ENCODE results near the gene TSC22D4.

Gene TSC22D4

GRCh38 chr7:100492738-100493475 is 13.9 kb upstream of the TSC22D4 start:
- DNase-seq: no peak

GRCh38 chr7:100491192-100491578 is 12.2 kb upstream of the TSC22D4 start:
- DNase-seq: no peak

- no peak for DNase-seq
Observed at GRCh38 chr7:100490483-100491191, 11.6 kb upstream of the TSC22D4 start.

- DNase-seq: peak; percentile 57 to 67
Observed at GRCh38 chr7:100489824-100490223, 10.8 kb upstream of the TSC22D4 start.

GRCh38 chr7:100489121-100489520 is 10.1 kb upstream of the TSC22D4 start:
- DNase-seq: no peak

- DNase-seq: no peak
Observed at GRCh38 chr7:100488333-100489095, 9.5 kb upstream of the TSC22D4 start.

GRCh38 chr7:100486753-100487446 is 7.9 kb upstream of the TSC22D4 start:
- peak in 1 of 2 experiments; percentile 41 for DNase-seq

- DNase-seq: no peak
Observed at GRCh38 chr7:100486111-100486636, 7.2 kb upstream of the TSC22D4 start.

- no peak for DNase-seq
Observed at GRCh38 chr7:100485471-100485876, 6.5 kb upstream of the TSC22D4 start.

GRCh38 chr7:100484673-100485045 is 5.6 kb upstream of the TSC22D4 start:
- DNase-seq: no peak

- peak in 1 of 2 experiments; percentile 41 for DNase-seq
Observed at GRCh38 chr7:100483722-100484672, 5.0 kb upstream of the TSC22D4 start, which contains the start of gene NYAP1. TSS of gene NYAP1 (plus strand) at chr7:100483927. CDS start at chr7:100485312, 1,385 bp downstream.

- DNase-seq: peak in 1 of 2 experiments; percentile 37
Observed at GRCh38 chr7:100483090-100483721, 4.2 kb upstream of the TSC22D4 start.

GRCh38 chr7:100482728-100483089 is 3.7 kb upstream of the TSC22D4 start:
- DNase-seq: no peak

GRCh38 chr7:100481466-100481865 is 2.5 kb upstream of the TSC22D4 start:
- DNase-seq: no peak

- DNase-seq: no peak
Observed at GRCh38 chr7:100477871-100478267, 1.1 kb downstream of the TSC22D4 start.

- DNase-seq: no peak
Observed at GRCh38 chr7:100476903-100477870, 1.8 kb downstream of the TSC22D4 start.

GRCh38 chr7:100476101-100476780 is 2.8 kb downstream of the TSC22D4 start:
- DNase-seq: no peak

- no peak for DNase-seq
Observed at GRCh38 chr7:100475549-100475948, 3.5 kb downstream of the TSC22D4 start.

- DNase-seq: no peak
Observed at GRCh38 chr7:100472854-100473499, 6.0 kb downstream of the TSC22D4 start.
